T-helper 22 cell (primary cell): ENCODE measurements around the gene CHN2.

Experiments used
- DNase-seq: peaks from one replicate; pipeline ENCODE4 v3.0.0-alpha.2; 2020; ENCODE audit warnings: low read depth

Gene CHN2

DNA sequence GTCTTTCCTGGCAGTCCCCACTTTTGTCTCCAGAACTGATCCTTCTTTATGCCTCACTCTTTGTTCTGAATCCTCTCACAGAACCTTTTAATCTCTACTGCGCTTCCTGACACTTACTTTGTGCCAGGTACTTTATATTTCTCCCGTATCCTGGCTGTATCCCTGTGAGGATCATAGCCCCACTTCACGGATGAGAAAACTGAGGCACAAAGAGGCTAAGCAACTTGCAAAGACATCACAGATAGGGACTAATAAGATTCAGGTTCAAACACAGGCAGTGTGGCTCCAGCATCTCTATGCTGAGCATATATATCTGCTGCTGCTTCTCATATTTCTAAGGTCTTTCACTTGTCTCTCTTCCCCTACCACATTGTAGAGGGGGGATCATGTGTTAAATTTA, 116.7 kb downstream of the CHN2 start:
- no peak for DNase-seq

- no peak for DNase-seq
These were observed 119.6 kb downstream of the CHN2 start for GRCh38 chr7:29314148-29314547.

- DNase-seq, result no peak
These were observed 120.7 kb downstream of the CHN2 start for GRCh38 chr7:29315122-29315891.

- DNase-seq, result no peak
These were observed 121.3 kb downstream of the CHN2 start for GRCh38 chr7:29315892-29316270.

DNA sequence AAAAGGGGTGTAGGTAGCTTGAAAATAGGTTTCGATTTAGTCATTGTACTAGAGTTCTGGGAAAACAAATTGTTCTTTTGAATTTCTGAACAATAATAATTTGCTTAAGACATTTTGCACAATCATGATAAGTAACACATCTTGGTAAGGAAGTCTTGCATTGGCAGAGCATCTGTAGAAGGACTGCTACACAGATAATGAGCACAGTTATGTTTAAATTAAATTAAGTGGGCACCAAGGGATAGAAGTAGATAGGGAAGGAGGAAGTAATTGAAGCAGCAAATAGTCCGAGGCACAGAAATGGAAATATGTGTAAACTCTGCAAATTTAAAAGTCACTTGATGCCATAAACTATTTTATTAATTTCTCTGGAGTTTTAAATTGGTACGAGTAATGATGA, 122.4 kb downstream of the CHN2 start:
- no peak for DNase-seq

DNA sequence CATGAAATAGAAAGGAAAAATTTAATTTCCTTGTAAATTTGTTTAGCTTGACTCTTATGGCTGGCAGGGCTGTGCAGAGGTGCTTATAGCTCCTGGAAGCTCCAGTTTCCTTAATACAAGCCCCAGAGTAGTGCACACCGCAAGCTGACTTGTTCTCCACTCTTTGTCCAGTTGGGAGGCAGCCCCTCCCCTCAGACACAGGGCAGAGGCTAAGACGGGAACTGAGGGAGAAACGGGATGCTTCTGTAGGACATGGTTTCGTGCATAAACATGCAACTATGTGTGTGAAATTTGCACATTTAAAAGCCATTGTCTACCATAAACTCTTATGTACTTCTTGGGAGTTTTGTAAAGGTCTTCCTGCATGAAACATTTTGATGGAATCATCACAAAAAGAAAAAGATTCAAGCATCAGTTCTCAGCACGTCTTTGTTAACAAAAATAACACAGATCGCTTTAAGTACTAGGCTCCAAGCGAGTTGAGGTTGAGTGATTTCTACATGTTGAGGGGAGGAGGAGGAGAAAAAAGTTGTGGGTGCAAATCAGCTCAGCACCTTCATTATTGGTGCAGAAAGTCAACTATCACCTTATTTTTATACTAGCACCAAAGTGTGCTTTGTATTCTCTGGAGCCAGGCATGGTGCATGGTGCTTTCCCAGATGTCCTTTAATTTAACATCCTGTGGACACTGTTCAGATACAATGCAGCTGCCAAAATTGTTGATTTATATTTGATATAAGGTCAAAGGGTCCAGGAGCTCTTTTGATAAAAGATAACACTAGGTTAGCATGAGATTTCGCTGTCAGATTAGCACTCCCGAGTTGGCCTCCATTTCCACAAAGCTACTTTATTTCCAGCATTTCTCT, 124.5 kb downstream of the CHN2 start:
- no peak for DNase-seq

DNA sequence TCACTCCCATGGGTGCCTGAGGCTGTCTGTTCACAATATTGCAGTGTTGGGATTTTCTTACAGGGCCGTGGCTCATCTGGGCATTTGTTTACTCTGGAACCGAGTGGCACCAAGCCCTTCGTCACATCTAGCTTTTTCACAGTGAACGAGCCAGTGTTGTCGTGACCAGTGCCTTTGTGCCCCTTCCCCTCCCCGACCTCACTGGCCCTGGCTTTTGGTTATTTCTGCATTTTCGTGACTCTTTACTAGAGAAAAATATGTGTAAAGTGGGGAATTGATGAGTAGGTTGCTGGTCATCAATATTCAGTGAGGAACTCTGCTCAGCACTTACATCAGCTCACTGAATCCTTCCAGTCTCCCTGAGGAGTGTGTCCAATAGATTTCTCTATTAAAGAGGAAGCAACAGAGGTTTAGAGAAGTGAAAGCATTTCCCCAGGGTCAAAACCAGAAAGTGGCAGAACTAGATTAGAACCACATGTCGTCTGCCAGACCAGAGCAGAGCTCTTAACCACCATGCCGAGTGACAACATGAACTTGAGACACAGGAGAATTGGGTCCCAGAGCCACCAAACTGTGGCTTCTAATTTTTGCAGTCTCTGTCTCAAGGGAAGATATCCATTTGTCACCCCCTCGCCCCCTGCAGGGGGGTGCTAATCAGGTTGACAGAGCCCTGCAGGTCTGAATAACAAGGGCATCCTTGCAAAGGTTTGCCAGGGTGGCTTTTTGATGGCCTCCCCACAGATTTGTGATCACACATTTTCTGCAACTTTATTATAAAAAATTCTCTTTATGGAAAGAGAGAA, 125.3 kb downstream of the CHN2 start:
- no peak for DNase-seq

- no peak for DNase-seq
These were observed 126.0 kb downstream of the CHN2 start for GRCh38 chr7:29320577-29320976.

- no peak for DNase-seq
These were observed 127.6 kb downstream of the CHN2 start for GRCh38 chr7:29322023-29322712.

GRCh38 chr7:29325476-29325875, 130.9 kb downstream of the CHN2 start:
- DNase-seq, result no peak

GRCh38 chr7:29326864-29327263, 132.3 kb downstream of the CHN2 start:
- no peak for DNase-seq

DNA sequence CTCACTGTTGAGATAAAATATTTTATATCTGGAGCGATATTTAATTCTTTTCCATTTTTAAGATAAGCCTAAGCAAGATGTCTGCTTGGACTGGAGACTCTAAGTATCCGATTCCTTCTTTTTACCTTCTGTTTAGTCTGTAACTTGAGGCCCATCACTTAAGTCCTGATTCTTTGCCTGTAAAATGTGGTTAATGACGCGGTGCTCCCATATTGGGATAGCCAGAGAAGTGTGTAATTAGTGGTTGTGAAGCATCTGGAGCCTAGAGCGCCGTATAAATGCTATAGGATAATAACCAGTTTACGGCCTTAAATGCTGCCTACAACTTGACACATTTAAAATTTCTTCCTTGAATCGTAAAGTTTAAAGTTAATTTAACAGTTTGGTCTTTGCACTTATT, 132.9 kb downstream of the CHN2 start:
- DNase-seq, result no peak

- no peak for DNase-seq
These were observed 133.5 kb downstream of the CHN2 start for GRCh38 chr7:29328045-29328444.

DNA sequence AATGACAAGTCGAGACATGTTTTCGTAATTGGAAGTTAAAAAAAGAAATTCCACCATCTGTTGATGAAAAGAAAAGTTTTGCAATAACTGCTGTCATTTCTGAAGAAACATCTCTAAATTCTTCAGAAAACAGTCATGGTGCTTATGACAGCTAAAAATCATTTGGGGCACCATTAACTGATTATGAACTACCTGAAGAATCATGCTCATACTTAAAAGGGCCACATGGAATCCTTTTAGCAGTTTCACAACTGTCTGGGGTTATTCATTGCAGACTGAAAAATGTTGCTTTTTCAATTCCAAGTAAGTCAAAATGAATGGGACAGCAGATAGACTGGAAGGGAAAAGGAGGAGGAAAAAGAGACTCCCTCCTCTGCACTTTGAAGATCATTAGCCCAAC, 134.2 kb downstream of the CHN2 start:
- DNase-seq, result no peak

- DNase-seq, result no peak
These were observed 135.1 kb downstream of the CHN2 start for GRCh38 chr7:29329686-29330085.

GRCh38 chr7:29330136-29330535, 135.6 kb downstream of the CHN2 start:
- no peak for DNase-seq

GRCh38 chr7:29331163-29331562, 136.6 kb downstream of the CHN2 start:
- no peak for DNase-seq

DNA sequence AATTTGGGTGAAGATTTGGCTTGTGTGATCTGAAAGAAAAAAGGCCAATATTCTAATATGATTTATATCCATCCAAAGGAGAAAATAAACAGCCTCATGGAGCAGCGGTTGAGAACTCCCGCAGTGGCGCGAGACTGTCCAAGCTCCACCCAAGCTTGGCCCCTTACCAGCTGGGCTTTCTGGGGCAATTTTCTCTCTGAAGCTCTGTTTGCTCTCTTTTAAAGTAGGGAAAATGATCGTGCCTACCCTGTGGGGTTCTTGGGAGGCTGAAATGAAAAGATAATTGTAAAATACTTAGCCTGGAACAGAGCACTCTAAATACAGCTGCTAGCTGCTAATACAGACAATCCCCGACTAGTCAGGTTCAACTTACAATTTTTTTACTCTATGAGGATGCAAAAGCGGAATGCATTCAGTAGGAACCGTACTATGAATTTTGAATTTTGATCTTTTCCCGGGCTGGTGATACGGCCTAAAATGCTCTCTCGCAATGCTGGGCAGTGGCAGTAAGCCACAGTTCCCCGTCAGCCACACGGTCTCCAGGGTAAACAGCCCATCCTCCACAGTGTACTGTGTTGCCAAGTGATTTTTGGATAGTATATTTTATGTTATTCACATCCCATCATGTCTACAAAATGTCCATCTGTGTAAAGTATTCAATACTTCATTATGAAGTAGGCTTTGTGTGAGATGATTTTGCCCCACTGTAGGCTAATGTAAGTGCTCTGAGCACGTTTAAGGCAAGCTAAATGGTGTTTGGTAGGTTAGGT, 137.7 kb downstream of the CHN2 start:
- no peak for DNase-seq

DNA sequence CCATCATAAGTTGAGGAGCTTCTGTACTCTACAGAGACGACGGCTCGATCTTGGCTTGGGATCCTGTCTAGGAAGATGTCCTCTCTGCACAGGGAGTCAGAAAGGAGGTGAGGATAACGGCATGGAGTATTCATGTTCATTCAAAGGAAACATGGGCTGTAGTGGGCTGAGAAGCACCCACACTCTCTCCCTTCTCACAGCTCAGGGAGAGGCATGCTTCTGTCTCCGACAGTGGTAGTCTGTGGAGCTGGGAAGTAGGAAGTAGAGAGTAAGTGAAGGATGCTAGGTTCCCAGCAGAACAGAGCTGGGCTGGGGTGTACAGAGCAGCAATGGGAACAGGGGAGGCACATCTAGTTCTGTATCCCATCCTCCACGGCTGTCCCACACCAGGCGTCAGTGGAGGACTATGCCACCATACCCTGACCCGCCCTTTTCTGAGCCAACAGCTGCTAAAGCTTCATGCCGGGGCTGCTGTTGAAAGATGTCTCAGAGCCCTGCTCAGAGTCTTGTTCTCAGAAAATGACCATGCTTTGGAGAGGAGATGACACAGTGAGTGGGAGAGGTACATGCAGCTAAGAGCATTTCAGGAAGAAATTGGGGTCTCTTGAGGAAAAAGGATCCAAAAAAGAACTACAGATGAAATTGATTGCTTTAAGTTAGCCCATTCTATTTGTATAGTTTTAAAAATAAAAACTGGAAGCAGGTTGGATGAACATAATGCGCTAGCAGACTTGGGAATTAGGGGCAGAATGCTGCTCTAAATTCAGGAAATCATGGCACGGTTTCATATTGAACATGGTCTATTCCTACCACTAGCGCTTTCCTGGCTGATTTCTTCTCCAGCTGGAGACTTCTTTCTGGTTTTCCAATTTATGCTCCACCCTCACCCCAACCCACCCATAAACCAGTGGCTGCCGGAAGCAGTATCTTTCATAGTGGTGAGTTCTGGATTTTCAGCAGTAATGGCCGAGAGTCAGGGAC, 138.6 kb downstream of the CHN2 start:
- DNase-seq, result no peak
